GM13977 (cell line): ENCODE measurements around the gene MEGF6.

ENCODE experiments used
- DNase-seq: peaks from one replicate; pipeline ENCODE4 v3.0.0; 2012; ENCODE audit warnings: low spot score
- in situ Hi-C: fragments of 300-500 bp; cut with MboI; formaldehyde crosslinking; loops from one replicate; pipeline ENCODE4 v1.12.0; 2022; ENCODE audit warnings: low sequenced_read_pairs, low pct_unique_long_range_greater_than_20kb, mixed read lengths, inconsistent platforms; ENCODE audit not compliant: unreplicated experiment
- TF ChIP-seq, protein P1 (sequence below): IDR thresholded peaks from 2 replicates; pipeline ENCODE4 v1.5.1; 2012; ENCODE audit warnings: mild to moderate bottlenecking, control low read depth; ENCODE audit not compliant: insufficient read depth; ENCODE audit errors: extremely low read depth, missing control alignments

MEGF6 gene

DNA sequence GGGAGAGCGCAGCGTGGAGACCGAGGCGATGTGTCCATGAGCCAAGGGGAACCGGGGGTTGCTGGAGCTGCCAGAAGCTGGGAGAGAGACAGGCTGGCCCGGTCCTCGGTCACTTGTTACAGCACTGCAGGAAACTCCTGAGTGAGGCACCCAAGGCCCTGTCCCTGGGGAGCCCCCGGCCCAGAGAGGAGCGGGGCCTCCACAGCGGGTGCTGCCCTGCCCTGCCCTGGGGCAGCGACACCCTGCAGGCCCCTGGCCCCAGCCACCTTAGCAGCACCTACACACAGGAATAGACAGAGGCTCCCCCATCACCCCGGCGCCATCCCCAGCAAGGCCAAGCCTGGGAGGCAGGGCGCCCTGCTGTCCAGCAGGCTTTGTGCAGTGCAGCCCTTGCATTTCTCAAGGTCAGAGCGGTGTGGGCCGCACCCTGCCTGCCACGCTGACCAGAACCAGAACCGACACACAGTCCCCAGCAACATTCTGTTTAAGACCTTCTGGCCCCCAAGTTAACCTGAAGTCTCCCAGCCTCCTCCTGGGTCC lies 6.6 kb upstream of the MEGF6 start:
- in situ Hi-C loops, result no loop called here
- TF ChIP-seq, protein P1, sequence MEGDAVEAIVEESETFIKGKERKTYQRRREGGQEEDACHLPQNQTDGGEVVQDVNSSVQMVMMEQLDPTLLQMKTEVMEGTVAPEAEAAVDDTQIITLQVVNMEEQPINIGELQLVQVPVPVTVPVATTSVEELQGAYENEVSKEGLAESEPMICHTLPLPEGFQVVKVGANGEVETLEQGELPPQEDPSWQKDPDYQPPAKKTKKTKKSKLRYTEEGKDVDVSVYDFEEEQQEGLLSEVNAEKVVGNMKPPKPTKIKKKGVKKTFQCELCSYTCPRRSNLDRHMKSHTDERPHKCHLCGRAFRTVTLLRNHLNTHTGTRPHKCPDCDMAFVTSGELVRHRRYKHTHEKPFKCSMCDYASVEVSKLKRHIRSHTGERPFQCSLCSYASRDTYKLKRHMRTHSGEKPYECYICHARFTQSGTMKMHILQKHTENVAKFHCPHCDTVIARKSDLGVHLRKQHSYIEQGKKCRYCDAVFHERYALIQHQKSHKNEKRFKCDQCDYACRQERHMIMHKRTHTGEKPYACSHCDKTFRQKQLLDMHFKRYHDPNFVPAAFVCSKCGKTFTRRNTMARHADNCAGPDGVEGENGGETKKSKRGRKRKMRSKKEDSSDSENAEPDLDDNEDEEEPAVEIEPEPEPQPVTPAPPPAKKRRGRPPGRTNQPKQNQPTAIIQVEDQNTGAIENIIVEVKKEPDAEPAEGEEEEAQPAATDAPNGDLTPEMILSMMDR, result no peak
- no peak for DNase-seq

DNA sequence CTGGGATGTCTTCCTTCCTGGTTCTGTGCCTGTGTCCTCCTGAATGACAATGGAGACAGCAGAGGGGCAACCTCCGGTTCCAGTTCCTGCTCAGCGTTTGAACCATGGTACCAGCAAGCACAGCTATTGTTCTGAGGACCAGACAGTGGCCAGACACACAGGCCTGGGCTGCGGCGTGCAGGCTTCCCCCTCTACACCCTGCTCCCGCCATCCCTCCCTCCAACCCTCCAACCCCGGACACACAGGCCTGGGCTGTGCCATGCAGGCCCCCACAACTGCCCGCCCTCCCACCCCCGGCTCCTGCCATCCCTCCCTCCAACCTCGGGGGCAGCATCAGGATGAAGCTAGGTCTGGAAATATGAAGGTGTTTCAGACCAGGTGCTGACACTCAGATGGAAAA lies 5.6 kb upstream of the MEGF6 start:
- in situ Hi-C loops, result no loop called here
- TF ChIP-seq, protein P1, result no peak
- DNase-seq, result no peak

- no peak for DNase-seq
- in situ Hi-C loops, result no loop called here
- TF ChIP-seq, protein P1, result peak; percentile 44
These were observed 3.7 kb upstream of the MEGF6 start for GRCh38 chr1:3614755-3615742.

- TF ChIP-seq, protein P1, result no peak
- in situ Hi-C loops, result no loop called here
These were observed 815 bp upstream of the MEGF6 start for GRCh38 chr1:3612123-3612522.

DNA sequence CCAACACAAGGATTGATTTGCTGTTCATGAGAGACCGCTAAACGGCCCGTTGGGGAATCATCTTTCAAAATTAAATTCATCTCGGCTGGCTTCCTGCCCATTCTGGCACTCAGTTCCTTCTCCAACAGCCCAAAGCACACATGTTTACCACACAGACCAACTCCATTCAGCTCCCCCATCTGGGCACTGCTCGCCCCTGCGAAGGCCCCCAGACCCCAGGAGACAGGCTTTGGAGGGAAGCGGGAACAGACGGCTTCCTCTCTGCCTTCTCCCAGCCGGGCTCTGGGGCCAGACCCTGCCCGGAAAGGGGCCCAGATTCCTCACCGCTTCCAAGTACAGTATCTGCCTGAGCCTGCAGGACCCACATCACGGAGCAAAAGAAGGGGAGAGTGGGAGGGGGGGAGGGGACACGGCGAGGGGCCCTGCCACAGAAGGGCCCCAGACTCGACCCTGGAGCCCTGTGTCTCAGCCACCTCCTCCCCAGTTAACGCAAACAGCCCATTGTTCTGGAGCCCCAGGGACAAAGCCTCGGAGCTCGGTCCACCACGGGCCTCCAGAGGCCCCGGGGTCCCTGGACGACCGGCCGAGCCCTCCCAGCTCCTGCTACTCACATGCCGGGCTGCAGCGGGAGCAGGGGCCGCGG lies 660 bp downstream of the MEGF6 start:
- in situ Hi-C loops, result no loop called here
- no peak for DNase-seq
- TF ChIP-seq, protein P1, result no peak

More at GRCh38 chr1:3612123-3612522, 815 bp upstream of the MEGF6 start:
- no peak for DNase-seq

DNA sequence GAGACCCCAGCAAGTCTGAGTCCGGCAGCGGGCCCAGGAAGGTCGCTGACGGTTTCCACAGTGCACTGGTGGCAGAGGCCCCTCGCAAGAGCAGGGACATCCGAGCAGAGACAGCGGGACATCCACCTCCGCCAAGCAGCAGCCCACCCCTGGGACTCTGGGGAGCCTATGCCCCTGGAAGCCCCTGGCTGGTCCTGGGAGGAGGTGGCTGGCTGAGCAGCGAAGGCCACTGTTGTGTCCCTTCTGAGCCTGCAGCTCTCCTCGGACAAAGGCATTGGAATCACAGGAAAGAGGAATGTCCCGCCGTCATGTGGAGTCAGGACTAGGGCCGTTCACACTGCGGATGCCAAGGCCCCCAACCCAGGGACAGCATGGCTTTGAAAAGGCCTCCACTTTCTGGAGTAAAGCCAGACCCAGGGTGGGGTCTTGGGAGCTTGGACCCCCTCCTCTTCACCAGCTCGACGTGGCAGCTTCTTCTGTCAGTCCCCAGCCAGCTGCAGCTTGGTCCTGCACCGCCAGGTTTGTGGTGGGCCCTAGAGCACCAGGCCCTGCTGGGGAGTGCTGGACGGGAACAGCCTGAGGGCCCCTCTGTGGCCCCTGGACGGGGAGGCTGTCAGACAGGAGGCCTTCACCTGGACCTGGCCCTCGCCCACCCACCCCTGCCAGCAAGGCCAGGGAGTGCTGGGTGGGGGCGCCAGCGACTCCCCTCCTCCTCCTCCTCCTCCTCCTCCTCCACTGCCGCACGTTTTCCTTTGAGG lies 1.4 kb downstream of the MEGF6 start:
- in situ Hi-C loops, result no loop called here
- DNase-seq, result no peak
- TF ChIP-seq, protein P1, result no peak
